ENCODE measurements around the gene FGL2.
"Not testable (repeated sequence)": the region's sequence is repeated elsewhere in the genome, so short reads cannot be mapped to it uniquely, and the experiment has no call there.

The FGL2 gene

GRCh38 chr7:77155601-77156377, 43.8 kb downstream of the FGL2 start:
- DNase-seq: not testable (repeated sequence)

GRCh38 chr7:77154917-77155464, 44.6 kb downstream of the FGL2 start:
- not testable (repeated sequence) for DNase-seq

- not testable (repeated sequence) for DNase-seq
These were observed 47.4 kb downstream of the FGL2 start for GRCh38 chr7:77152232-77152631.

All from activated CD4-positive, alpha-beta T cell treated with anti-CD3 and anti-CD28 coated beads for 4 hours (primary cell).